ENCODE measurements around the gene RANBP3L. TPM values are rescaled to one million over a fixed set of nuclear protein-coding genes. Genes with fewer than 3 reads are reported as not detected.
A peak's percentile ranks its signal among the peaks of the same experiment; 100 is the strongest.

RANBP3L gene
- total RNA-seq, 2 experiments from 2014 or later, result not detected

DNA sequence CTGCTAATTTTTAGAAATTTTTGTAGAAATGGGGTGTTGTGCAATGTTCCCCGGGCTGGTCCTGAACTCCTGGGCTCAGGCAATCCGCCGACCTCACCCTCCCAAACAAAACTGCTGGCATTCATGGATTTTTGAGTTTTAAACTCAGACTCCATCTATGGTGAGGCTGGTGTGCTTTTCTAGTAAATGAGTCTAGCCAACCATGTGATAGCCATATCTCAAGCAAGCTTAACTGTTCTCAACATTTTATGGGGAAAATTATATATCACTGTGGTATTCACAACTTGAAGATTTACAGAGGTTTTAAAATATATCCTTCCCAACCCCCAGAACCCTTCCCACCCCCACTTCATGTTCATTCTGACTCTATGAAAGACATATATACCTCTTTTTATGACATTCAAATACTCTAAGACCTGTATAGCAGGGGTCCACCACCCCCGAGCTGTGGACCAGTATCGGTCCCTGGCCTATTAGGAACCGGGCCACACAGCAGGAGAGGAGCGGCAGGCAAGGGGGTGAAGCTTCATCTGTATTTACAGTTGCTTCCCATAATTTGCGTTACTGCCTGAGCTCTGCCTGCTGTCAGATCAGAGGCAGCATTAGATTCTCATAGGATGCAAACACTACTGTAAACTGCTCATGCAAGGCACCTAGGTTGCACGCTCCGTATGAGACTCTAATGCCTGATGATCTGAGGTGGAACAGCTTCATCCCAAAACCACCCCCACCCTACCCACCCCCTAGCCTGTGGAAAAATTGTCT is 55.5 kb downstream of the RANBP3L start:
- Mint-ChIP-seq H3K9me3 (no peaks in the 10 kb centered on the region), H3K4me3 (no peak overlapping the region), H3K27me3 (peaks cover 11% of the 10 kb centered on the region), H3K4me1 (peaks cover 19% of the 10 kb centered on the region), H3K36me3 (ENCODE audit: low read depth) (no peaks in the 10 kb centered on the region), H3K27ac (no peak overlapping the region)
- ChIA-PET CTCF (no interaction called here), POLR2A (no interaction called here)
- DNase-seq, result no peak

DNA sequence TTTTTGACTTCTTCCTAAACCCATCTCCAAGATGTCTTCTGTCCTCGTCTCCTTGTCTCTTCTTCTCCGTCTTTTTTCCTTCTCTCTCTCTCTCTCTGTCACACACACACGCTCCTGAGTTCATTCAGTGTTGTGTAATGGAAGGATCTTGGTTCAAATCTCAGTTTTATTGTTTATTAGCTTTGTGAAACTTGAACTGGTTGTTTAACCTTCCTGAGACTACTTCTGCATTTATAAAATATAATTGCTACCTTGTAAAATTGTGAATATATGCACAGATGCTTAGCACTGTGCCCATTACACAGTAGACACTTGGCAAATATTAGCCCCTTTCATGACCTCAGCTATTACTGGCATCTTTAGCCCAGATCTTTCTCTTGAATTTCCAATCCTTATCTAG is 57.6 kb downstream of the RANBP3L start:
- ChIA-PET CTCF (interaction anchor here (0.7 to 0.9 kb wide), 2 partner anchors 88 to 165 kb away, joined by 3 read pairs; no protein-coding TSS in a partner anchor), POLR2A (no interaction called here)
- Mint-ChIP-seq H3K36me3 (ENCODE audit: low read depth) (no peaks in the 10 kb centered on the region), H3K27ac (no peak overlapping the region), H3K4me1 (peaks cover 34% of the 10 kb centered on the region), H3K4me3 (peak overlapping the region; percentile 88), H3K27me3 (peaks cover 5% of the 10 kb centered on the region), H3K9me3 (no peaks in the 10 kb centered on the region)
- DNase-seq, result no peak

DNA sequence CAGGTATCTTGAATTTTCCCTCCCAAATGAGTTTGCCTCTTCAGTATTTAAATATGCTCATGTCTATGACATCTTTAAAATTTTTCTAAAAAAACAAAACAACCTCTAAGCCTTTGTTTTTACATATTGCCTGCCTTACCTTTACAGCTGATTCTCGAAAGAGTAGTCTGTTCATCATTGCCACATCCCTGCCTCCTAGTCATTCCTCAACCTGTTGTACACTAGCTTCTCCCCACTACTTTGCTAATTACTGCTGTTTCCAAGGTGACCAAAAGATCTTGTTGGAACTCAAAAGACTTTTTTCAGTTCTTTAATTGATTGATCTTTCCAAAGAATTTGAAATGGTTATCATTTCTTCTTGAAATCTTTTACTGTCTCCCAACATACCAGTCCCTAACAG is 58.0 kb downstream of the RANBP3L start:
- Mint-ChIP-seq H3K4me1 (peaks cover 37% of the 10 kb centered on the region), H3K27ac (peak overlapping the region; percentile 48), H3K9me3 (no peaks in the 10 kb centered on the region), H3K36me3 (ENCODE audit: low read depth) (no peaks in the 10 kb centered on the region), H3K4me3 (peak overlapping the region; percentile 88), H3K27me3 (peaks cover 5% of the 10 kb centered on the region)
- CTCF ChIA-PET, result interaction anchor here (0.6 to 2.4 kb wide), 4 partner anchors 41 to 487 kb away, joined by 3 to 8 read pairs (median 3); no protein-coding TSS in a partner anchor
- no peak for DNase-seq
- POLR2A ChIA-PET, result interaction anchor here (0.6 kb wide), 1 partner anchor 620 kb away, joined by 4 read pairs; no protein-coding TSS in a partner anchor

DNA sequence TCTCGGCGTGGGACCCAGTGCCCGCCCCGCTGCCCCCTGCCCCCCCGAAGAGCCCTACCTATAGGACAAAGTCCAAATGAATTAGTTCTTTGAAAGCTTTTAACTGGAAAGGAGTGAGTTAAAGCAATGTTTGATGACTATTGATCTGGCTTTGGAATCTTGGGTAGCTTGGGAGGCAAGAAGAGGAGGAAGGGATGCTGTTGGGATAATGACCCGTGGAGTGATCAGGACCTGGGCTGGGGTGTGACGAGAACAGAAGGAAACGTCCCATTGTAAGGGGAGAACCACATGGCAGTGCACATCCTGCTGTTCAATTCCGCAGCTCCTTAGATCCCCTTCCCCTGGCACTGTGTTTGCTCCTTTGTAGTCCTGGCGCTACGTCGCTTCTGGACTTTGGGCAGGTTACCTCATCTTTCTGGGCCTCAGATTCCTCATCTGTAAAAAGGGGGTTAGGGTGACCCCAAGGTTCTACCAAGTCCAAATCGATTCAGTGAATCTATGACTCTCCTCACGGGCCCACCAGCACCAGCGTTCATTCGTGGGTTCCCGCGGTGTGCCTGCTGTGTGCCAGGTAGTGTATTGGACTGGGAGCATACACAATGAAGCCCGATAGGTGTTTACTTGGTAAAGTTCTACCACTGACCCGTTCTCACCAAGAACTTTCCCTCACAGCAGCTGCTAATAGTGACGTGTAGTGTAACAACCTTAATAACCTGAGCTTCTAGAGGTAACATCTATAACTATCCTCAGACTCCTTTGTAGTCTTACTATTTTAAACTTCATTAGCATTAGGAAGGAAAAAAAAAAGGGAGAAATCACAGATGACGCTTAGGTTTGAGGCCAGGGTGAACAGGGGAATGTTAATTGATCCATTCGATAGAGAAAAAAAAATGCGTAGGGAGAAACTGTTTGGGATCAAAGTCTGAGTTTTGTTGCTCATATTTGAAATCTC is 58.9 kb downstream of the RANBP3L start:
- H3K36me3 Mint-ChIP-seq (ENCODE audit: low read depth), result no peaks in the 10 kb centered on the region

DNA sequence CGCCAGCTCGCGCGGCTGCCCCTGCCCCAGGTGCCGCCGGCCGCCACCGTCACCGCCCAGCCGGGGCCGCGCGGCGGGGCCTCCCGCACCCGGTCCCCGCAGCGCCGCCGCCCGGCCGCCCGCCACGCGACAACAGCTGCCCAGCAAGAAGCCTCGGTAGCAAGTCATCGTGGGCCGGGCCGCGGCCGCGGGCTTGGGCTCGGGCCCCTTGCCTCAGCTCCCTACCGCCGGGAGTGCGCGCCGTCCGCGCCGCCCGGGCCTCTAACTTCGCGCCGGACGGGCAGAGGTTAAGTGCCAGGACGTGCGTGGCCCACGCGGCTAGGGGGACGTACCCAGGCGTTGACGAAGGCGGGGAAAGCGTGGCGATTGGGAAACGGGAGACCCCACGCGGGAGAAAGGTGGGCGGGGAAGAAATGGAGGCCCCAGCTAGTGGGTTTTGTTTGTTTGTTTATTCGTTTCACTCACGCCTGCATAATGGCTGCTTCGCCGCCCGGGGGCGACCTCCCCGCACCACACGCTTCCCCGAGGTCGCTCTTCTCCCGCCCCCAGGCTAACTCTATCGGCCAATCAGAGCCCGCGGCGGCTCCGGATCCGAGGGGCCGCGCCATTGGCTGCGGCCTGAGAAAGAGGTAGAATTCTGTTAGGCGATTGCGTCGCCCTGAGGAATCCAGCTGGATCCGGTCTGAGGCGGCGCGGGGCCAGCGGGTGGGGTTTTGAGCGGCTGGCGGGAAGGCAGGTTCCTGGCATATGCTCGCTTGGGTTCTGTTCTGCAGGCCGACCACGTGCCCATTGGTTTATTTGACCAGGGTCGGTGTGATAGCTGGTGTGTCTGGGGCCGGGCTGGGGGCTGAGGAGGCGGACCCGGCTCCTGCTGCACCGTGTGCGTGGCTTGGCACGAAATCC is 59.8 kb downstream of the RANBP3L start, which contains the start of gene NADK2:
TSS of gene NADK2 (minus strand) at position 295 of the 903 bp plus-strand sequence. CDS start at position 168, 127 bp downstream.
- ChIA-PET CTCF (interaction anchor here (0.7 to 2.8 kb wide), 17 partner anchors 9 to 498 kb away, joined by 3 to 14 read pairs (median 5); no protein-coding TSS in a partner anchor), POLR2A (interaction anchor here (0.5 to 1.2 kb wide), 4 partner anchors 90 to 464 kb away, joined by 3 read pairs; partner anchors contain the start of genes LMBRD2 and SKP2)
- H3K9me3 Mint-ChIP-seq, result no peaks in the 10 kb centered on the region
- DNase-seq, result peak; percentile 94
- H3K27me3 Mint-ChIP-seq, result peaks cover 2% of the 10 kb centered on the region
- no peaks in the 10 kb centered on the region for H3K36me3 Mint-ChIP-seq (ENCODE audit: low read depth)
- H3K4me3 Mint-ChIP-seq, result peak within 1 kb of the TSS; percentile 88
- H3K4me1 Mint-ChIP-seq, result peaks cover 39% of the 10 kb centered on the region
- H3K27ac Mint-ChIP-seq, result peak within 1 kb of the TSS; percentile 97

More for the DNA sequence above, 58.9 kb downstream of the RANBP3L start:
- ChIA-PET CTCF (interaction anchor here (0.6 to 2.8 kb wide), 14 partner anchors 8 to 497 kb away, joined by 3 to 14 read pairs (median 5); no protein-coding TSS in a partner anchor), POLR2A (interaction anchor here (0.5 to 0.8 kb wide), 3 partner anchors 448 to 621 kb away, joined by 3 to 4 read pairs (median 3); no protein-coding TSS in a partner anchor)
- no peaks in the 10 kb centered on the region for H3K9me3 Mint-ChIP-seq
- H3K27me3 Mint-ChIP-seq, result peaks cover 2% of the 10 kb centered on the region
- H3K4me3 Mint-ChIP-seq, result peak overlapping the region; percentile 88
- peak overlapping the region; percentile 97 for H3K27ac Mint-ChIP-seq
- DNase-seq, result no peak
- H3K4me1 Mint-ChIP-seq, result peaks cover 39% of the 10 kb centered on the region

DNA sequence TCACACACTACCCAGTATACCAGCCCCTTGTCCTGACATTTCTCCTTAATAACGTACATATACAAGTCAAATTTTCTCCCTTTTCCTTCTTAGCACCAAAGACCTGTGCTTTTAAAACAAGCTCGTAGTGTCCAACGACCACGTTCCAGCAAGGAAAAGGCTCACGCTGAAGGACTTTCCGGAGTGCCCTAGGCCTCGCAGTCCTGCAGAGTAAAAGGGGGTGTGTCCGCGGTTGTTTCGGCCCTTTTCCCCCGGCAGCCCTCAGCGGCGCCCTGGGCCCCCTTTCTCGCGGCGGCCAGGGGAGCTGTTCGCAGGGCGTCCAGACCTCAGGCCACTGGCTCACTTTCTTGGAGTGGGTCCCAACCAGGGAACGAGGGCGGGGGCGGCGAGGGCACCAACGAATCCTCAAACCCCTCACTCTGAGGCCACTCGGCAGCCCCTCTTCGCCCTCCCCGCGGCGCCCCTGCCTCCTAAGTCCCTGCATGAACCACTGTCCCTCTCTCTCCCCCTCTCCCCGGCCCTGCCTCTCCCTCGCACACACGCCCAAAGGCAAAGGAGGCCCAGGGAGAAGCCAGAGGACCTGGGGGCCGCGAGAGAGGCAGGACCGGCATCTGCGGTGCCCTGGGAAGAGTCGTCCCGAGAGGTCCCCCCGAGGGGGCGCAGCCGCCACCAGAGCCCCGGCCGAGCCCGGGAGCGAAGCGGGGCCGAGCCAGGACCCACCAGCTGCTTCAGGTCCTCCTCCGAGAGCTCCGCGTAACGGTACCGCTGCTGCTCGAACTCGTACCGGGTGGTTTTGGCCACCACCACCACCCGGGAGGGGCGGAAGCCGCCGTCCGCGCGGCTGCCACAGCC is 60.7 kb downstream of the RANBP3L start:
- Mint-ChIP-seq H3K4me3 (peak overlapping the region; percentile 77), H3K4me1 (peaks cover 39% of the 10 kb centered on the region), H3K27ac (peak overlapping the region; percentile 84), H3K36me3 (ENCODE audit: low read depth) (peaks cover 1% of the 10 kb centered on the region), H3K9me3 (no peaks in the 10 kb centered on the region), H3K27me3 (peaks cover 2% of the 10 kb centered on the region)
- ChIA-PET CTCF (interaction anchor here (0.7 to 2.8 kb wide), 15 partner anchors 10 to 177 kb away, joined by 3 to 14 read pairs (median 5); no protein-coding TSS in a partner anchor), POLR2A (interaction anchor here (0.8 to 1.2 kb wide), 2 partner anchors 89 to 90 kb away, joined by 3 read pairs; partner anchors contain the start of genes LMBRD2 and SKP2)
- DNase-seq, result peak; percentile 27

DNA sequence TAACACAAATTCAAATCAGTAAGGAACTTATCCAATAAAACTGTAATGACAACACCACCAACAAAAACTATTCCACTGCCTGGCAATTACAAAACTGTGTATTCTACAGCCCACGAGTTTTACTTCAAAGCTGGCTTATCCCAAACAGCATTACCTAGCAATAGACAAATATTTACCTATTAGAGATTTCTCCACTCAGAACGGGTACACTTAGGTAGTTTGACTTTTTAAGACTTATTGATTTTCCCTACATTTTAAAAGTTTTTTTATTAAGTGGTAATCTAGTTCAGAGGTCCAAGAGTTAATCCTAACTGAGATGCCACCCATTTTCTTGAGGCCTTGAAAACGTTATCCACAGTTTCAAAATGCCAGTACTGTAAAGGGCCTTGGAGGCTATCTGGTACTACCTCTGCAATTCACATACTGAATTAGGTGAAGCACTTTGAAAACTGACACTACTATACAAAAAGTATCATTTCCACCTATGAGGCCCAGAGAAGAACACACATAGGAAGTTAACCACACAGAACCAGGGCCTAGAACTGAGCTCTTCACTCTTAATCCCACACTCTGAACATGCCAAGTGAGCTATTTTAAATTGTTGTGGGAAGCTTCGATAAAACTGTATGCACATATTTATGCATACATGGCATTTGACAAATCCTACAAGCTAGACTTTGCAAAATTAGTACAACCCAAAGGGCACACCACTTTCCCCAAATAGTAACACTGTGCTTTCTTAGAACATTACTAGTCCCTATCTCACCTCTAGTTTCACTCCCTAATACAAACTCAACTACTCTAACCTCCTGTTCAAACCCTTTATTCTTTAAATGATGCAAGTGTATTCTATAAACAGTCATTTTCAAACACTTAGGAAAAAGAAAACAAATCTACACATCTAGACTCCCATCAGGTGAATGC is 62.1 kb downstream of the RANBP3L start:
- ChIA-PET POLR2A (no interaction called here), CTCF (interaction anchor here (1.1 kb wide), 1 partner anchor 81 kb away, joined by 3 read pairs; no protein-coding TSS in a partner anchor)
- H3K9me3 Mint-ChIP-seq, result no peaks in the 10 kb centered on the region
- H3K27me3 Mint-ChIP-seq, result peaks cover under 1% of the 10 kb centered on the region
- no peak for DNase-seq
- H3K4me3 Mint-ChIP-seq, result peak overlapping the region; percentile 77
- peaks cover 1% of the 10 kb centered on the region for H3K36me3 Mint-ChIP-seq (ENCODE audit: low read depth)
- peaks cover 39% of the 10 kb centered on the region for H3K4me1 Mint-ChIP-seq
- peak overlapping the region; percentile 84 for H3K27ac Mint-ChIP-seq

DNA sequence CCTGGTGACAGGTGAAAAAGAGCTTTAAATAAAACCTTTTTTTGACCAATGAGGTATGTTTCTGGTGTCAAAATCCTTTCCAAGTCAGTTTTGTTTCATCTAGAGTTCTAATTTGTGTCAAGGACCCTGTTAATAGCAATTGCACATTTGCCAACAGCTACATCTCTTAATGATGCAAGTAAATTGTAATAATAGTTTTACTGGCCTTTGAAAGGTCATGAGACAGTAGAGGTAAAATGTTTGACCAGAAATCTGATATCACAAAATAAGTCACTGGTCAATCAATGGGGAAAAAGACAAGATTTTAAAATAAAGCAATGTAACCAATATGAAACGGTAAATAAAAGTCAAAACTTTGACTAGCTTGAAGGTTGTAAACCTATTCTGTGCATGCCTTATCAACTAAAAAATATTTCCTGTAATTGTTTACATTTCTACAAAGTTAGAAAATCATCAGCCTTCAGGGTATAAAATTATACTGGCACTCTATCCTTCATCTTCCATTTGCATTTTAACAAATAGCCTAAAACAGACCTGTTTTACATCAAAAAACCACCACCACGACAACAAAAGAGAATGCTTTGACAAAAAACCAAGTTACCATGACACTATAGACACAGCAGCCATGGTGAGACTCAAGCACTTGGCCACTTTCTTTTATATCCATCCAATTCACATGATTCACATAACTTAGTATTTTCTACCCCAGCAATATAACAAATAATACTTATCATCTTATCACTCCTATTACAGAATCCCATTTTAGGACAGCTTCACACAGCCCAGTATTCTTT is 63.0 kb downstream of the RANBP3L start:
- DNase-seq, result no peak
- Mint-ChIP-seq H3K4me3 (no peak overlapping the region), H3K27ac (no peak overlapping the region), H3K9me3 (no peaks in the 10 kb centered on the region), H3K4me1 (peaks cover 35% of the 10 kb centered on the region), H3K27me3 (no peaks in the 10 kb centered on the region), H3K36me3 (ENCODE audit: low read depth) (peaks cover 1% of the 10 kb centered on the region)
- ChIA-PET CTCF (interaction anchor here (1.1 kb wide), 1 partner anchor 80 kb away, joined by 3 read pairs; no protein-coding TSS in a partner anchor), POLR2A (no interaction called here)

DNA sequence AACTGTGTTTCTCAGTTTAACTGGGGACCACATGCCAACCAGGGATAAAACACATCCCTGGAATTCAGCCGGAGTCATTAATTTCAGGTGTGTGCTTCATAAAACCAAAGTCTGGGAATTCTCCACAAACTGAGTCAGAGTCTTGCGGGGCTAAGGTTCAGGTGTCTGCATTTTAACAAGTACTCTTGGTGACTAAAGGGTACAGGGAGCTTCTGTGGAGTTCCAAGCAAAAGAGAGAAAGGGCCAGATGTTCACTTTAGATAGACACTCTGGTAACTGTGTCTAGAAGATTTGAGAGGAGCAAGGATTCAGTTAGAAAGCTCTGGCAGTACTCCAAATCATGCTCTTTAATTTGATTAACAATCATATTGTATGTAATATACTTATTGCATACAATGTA is 64.0 kb downstream of the RANBP3L start:
- H3K4me1 Mint-ChIP-seq, result peaks cover 26% of the 10 kb centered on the region
- H3K36me3 Mint-ChIP-seq (ENCODE audit: low read depth), result peaks cover 1% of the 10 kb centered on the region
- ChIA-PET POLR2A (no interaction called here), CTCF (no interaction called here)
- H3K4me3 Mint-ChIP-seq, result no peak overlapping the region
- H3K27ac Mint-ChIP-seq, result no peak overlapping the region
- H3K9me3 Mint-ChIP-seq, result no peaks in the 10 kb centered on the region
- DNase-seq, result no peak
- H3K27me3 Mint-ChIP-seq, result no peaks in the 10 kb centered on the region

DNA sequence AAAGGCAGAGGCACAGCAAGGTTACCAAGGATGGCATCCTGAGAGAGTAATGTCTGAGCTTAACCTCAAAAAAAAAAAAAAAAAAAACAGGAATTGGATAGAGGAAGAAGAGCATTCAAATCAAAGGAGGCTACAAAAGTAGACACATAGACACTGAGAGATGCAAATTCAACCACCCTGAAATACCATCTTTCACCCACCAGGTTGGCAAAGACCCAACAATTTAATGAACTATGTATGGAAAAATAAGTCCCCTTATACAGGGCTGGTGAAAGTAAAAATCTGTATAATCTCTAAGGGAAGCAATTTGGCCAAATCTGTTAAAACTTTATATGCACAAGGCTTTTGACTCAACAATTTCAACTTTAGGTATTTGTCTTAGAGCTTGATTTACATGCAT is 64.9 kb downstream of the RANBP3L start:
- H3K27ac Mint-ChIP-seq, result no peak overlapping the region
- H3K36me3 Mint-ChIP-seq (ENCODE audit: low read depth), result peaks cover 1% of the 10 kb centered on the region
- DNase-seq, result no peak
- no peaks in the 10 kb centered on the region for H3K9me3 Mint-ChIP-seq
- ChIA-PET CTCF (no interaction called here), POLR2A (no interaction called here)
- H3K27me3 Mint-ChIP-seq, result no peaks in the 10 kb centered on the region
- no peak overlapping the region for H3K4me3 Mint-ChIP-seq
- peaks cover 19% of the 10 kb centered on the region for H3K4me1 Mint-ChIP-seq

All from activated CD4-positive, alpha-beta T cell treated with anti-CD3 and anti-CD28 coated beads, Interleukin-2, amount 10 ng/mL, durations not matched to agents 7 days and 5 days (primary cell).